ENCODE measurements around the gene BCAS3.

The BCAS3 gene

GRCh38 chr17:61379457-61380216 lies 702.0 kb downstream of the BCAS3 start:
- DNase-seq: no peak

- DNase-seq: no peak
Measured at GRCh38 chr17:61380217-61380835, 702.7 kb downstream of the BCAS3 start.

- DNase-seq: no peak
Measured at GRCh38 chr17:61380836-61381525, 703.3 kb downstream of the BCAS3 start.

GRCh38 chr17:61381537-61381936 lies 703.9 kb downstream of the BCAS3 start:
- DNase-seq: no peak

- no peak for DNase-seq
Measured at GRCh38 chr17:61382796-61383688, 705.4 kb downstream of the BCAS3 start.

- no peak for DNase-seq
Measured at GRCh38 chr17:61383689-61384201, 706.1 kb downstream of the BCAS3 start.

- DNase-seq: no peak
Measured at GRCh38 chr17:61384354-61384691, 706.7 kb downstream of the BCAS3 start.

- DNase-seq: no peak
Measured at GRCh38 chr17:61384692-61385576, 707.3 kb downstream of the BCAS3 start.

- no peak for DNase-seq
Measured at GRCh38 chr17:61385577-61386236, 708.1 kb downstream of the BCAS3 start.

- no peak for DNase-seq
Measured at GRCh38 chr17:61386251-61386650, 708.6 kb downstream of the BCAS3 start.

GRCh38 chr17:61387011-61387410 lies 709.4 kb downstream of the BCAS3 start:
- no peak for DNase-seq

- DNase-seq: no peak
Measured at GRCh38 chr17:61387511-61388305, 710.1 kb downstream of the BCAS3 start.

- DNase-seq: no peak
Measured at GRCh38 chr17:61388561-61389356, 711.1 kb downstream of the BCAS3 start.

GRCh38 chr17:61389670-61390478 lies 712.2 kb downstream of the BCAS3 start:
- DNase-seq: no peak

GRCh38 chr17:61390479-61390791 lies 712.8 kb downstream of the BCAS3 start:
- no peak for DNase-seq

- DNase-seq: no peak
Measured at GRCh38 chr17:61391595-61392291, 714.1 kb downstream of the BCAS3 start.

- no peak for DNase-seq
Measured at GRCh38 chr17:61392679-61393078, 715.0 kb downstream of the BCAS3 start.

GRCh38 chr17:61393550-61393903 lies 715.9 kb downstream of the BCAS3 start:
- DNase-seq: no peak
